Stimulated activated CD8-positive, alpha-beta memory T cell treated with anti-CD3 and anti-CD28 coated beads, Interleukin-12 subunit alpha, Interleukin-12 subunit beta, amount 100 ng/mL, for 24 hours (primary cell): ENCODE results near the gene MPPE1.
"Not testable (repeated sequence)": the region's sequence is repeated elsewhere in the genome, so short reads cannot be mapped to it uniquely, and the experiment has no call there.

Source experiments
- DNase-seq: peaks from one replicate; pipeline ENCODE4 v3.0.0-alpha.2; 2020; ENCODE audit errors: extremely low read depth

MPPE1 gene, protein sequence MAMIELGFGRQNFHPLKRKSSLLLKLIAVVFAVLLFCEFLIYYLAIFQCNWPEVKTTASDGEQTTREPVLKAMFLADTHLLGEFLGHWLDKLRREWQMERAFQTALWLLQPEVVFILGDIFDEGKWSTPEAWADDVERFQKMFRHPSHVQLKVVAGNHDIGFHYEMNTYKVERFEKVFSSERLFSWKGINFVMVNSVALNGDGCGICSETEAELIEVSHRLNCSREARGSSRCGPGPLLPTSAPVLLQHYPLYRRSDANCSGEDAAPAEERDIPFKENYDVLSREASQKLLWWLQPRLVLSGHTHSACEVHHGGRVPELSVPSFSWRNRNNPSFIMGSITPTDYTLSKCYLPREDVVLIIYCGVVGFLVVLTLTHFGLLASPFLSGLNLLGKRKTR

DNA sequence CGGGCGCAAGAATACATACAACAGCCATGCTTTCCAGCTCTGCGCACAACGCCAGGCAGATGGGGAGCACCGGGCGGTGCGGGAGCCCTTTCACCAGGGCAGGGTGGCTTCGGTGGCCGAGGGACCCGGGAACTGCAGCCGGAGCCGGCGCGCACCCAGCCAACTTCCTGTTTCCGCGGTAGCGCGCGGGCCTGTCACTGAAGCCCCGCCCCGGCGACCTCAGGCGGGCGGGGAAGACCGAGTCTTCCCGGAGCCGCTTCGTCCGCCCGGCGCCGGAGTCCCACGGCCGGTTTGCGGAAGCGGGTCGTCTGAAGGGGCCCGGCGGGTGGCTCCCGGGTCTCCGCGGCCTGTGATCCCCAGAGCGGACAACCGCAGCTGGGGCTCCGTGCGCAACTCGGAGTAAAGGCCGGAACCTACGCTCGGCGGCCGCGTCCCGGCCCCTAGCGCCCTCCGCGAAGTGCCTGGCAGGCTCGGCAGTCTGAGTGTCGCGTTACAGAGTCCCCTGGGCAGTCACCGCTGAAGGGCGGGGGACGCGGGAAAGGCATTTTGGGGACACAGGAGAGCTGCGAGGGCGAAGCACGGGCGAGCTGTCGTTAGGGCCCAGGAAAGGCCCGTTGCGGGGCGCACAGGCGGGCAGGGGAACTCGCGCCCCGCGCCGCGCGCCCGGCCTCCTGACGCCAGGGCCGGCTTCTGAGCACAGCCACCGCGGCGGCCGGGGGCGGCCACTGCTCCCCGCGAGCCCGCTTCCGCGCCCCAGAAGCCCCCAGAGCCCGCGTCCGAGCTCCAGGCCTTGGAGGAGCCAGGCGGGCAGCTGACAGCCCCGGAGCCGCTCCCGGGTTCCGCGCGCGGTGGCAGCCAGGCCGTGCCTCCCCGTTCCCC is at the start of gene MPPE1:
MPPE1 (minus strand) TSS at position 136 of the 879 bp plus-strand sequence. CDS start 11,053 bp downstream, outside the sequence.
- peak; percentile 80 for DNase-seq

DNA sequence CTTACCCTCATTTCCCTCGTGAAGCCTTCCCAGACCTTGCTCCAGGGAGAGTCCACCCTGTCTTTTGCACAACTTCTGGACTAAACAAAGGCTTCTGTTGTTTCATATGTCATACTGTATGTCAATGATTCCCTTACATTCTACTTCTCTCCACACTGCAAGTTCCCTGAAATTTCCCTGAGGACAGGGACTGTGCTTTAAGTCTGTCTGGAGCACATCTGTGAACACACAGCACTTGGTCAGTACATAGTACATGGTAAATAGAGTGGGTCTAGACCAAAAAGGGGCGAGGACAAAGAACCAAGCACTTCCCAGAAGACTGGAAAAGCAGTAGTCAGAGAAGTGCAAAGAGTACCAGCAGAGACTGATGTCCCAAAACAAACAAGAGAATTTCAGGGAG is 49.5 kb upstream of the MPPE1 start:
- DNase-seq, result no peak

DNA sequence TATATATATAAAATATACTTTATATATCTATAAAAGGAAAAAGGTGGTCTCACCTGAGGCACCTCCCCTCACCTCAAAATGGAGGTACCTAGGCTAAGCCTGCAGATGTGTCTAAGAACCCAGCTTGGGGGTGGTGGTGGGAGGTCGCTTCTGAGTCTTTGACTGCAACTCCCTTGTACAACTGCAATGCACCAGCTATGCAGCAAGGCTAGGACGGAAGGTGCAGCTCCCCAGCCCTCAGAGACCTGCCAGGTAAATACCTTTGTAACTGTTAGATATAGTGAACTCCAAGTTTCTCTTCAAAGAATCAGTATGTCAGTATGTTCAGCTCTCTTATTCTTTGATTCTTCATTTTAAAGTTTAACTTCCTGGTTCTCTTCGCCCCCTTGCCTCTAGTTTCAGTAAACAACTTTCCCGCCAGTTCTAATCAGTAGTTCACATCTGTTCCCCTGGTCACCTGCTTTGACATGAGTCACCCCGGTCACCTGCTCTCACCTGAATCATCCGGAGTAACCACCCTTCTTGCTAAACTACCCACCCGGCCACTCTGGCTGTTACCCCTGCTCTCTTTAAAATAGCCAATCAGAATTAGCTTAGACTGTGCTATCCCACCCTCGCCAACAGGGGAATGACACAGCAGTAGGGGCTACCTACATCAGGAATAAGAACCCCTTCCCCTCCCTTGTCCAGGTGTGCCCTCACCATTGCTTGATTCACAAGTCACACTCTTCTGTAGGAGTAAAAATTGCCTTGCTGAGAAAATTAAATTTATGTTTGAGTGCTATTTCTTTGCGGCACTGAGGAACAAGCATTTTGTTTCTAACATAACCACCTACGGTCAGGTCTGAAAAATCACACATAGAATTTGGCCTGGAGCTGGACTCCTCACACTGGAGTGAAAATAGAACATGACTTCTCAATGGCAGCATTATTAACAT is 48.5 kb upstream of the MPPE1 start:
- no peak for DNase-seq

DNA sequence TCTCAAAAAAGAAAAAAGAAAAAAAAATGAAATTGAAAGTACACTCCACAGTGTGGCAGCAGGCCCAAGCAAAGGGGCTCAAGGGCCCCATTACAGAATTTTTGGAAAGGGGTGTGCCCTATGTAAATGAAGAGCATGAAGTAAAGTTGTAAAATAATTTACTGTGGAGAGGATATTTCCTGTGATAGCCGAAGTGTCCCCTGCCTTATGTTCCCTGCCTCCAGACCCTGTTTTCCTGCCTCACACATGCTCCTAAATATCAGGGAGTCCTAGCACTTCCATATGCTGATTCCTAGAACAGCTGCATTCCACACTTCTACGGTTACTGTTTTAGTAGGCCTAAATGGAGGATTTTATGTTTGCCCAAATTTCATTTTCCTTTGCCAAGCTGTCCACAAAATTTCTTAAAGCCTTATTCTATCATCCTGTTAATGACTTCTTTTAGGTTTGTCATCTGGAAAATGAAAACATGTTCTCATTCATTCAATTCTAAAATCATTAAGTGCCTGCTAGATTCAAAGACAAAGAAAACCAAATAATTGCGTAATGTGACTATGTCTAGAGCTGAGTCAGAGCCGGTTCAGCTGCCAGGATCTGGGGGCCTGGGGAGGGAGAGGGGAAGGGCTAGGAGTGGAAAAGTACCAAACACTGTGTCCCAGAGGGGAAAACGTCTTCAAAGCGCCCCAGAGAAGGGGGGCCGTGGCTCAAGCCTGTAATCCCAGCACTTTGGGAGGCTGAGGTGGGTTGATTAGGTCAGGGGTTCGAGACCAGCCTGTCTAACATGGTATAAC is 47.3 kb upstream of the MPPE1 start:
- DNase-seq, result no peak

DNA sequence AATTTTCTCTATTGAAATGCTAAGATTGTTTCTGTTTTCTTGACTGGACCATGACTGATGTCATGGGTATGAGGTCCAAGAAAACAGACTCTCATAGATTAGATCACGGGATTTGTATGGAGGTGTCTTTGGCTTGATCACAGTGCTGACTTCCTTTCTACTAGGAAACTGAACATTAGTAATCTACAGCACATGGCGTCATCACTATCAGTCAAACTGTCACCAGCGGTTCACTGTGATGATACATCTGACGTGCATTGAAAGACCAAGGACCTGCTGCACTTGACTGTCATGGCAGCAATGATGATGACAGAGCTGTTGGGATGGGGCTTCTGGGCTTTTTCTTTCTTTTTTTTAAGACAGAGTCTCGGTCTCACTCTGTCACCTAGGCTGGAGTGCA is 45.0 kb upstream of the MPPE1 start:
- DNase-seq, result no peak

DNA sequence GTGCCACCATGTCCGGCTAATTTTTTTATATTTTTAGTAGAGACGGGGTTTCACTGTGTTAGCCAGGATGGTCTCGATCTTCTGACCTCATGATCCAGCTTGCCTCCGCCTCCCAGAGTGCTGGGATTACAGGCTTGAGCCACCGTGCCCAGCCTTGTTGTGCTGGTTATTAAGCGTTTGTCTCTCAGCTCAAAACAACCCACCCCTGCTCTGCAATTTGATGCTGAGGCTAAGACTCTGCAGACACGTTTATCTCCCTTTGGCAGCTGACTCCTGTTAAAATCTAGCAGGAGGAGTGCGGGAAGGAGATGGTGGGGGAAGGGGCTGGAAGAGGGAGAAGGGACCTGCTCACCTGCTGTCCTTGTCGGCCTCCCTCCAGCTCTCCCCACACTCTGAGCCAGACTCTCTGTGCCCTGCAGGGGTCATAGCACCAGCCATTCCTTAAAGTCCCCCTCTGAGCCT is 43.3 kb upstream of the MPPE1 start:
- no peak for DNase-seq

DNA sequence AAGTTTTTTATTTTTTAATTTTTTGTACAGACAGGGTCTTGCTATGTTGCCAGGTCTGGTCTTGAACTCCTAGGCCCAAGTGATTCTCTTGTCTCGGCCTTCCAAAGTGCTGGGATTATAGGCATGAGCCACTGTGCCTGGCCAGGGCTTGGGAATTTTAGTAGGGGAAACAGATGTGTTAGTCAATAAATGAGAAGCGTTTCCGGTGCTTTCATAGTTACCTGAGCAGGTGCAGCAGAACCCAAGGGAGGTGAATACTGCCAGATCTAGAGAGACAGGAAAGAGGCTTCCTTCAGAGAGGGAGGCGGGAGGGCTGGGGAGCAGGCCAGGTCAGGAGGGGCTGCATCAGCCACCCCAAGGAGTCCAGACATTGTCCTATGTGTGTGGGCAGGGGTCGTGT is 42.7 kb upstream of the MPPE1 start:
- no peak for DNase-seq

DNA sequence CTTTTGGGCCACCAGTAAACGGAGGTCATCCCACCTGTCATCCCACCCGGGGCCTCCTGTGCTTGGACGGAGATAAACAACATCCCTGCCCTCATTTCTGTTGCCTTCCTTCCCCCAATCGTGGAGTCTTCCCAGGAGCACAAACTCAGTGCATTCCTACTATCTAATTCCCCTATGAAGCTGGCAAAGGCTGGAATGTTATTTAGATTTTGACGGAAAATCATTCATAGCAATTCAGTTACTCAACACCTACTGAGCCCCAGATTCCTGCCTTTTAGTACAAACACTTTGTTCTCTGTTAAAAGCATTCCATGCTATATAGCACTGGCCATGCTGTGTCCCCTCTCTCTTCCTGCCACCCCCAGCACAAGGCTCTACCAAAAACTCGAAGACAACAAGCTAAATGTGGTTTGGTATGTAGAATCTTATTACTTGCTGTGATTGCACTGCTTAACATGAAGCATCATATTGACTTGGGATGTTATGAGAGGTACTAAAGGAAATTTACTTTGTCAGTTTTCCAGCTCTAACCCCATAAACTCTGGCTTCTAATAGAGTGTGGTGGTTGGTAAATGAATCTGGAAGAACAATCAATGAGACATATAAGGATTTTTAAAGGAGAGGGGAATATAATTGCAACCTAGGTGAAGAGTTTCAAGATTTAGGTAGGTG is 40.9 kb upstream of the MPPE1 start:
- no peak for DNase-seq

DNA sequence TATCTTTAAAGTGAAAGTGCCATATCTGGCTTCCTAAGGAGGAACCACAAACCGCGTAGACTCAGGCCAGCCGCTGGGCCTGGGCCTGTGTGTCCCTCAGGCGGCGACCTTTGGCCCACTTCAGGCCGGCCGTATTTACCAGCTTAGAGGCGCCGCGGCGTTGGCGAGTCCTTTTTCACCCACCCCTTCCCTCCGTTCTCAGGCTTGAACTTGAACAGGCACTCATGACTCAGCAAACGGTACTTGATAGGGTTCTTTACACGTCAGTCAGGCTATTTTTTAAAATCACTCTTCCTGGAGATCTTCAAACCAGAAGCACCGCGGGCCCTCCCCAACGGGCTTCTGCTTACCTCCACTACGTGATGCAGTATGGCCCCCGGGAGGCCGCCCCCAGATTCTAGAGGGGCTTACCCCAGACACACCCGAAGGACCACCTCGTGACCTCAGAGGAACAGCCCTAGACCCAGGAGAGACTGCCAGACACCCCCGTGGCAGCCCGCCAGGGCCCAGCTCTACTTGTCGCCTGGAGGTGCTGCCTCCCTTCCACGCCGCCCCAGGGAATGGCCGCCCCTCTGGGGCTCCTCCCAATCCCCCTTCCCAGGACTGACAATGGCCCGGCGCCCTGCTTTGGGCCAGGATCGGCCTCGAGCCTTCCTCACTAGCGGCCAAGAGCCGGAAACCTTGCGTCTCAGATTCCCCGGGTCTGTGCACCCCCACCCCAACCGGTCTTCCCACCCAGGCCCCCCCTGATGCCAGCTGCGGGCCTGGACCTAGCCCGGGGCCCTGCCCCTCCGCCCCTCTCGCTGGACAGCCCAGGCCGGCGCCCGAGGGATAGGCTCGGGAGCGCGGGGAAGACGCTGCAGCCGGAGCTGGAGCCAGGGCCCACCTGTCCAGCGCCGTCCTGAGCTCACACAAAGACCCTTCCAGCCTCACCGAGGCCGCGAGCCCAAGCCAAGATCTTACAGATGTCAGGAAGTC is 39.4 kb upstream of the MPPE1 start:
- peak; percentile 31 for DNase-seq

DNA sequence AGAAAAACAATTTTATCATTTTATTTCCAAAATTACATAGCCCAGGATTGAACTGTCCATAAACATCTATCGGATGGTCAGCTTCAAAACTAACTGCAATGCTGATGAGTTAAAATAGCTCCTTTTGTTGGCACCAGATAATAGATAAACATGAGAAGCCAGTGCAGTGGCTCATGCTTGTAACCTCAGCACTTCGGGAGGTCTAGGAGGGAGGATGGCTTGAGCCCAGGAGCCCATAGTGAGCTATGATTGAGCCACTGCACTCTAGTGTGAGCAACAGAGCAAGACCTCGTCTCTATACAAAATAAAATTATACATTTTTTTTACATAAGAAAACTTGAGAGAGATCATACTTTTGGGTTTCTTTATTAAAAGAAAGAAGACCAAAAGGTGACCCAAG is 38.6 kb upstream of the MPPE1 start:
- no peak for DNase-seq

DNA sequence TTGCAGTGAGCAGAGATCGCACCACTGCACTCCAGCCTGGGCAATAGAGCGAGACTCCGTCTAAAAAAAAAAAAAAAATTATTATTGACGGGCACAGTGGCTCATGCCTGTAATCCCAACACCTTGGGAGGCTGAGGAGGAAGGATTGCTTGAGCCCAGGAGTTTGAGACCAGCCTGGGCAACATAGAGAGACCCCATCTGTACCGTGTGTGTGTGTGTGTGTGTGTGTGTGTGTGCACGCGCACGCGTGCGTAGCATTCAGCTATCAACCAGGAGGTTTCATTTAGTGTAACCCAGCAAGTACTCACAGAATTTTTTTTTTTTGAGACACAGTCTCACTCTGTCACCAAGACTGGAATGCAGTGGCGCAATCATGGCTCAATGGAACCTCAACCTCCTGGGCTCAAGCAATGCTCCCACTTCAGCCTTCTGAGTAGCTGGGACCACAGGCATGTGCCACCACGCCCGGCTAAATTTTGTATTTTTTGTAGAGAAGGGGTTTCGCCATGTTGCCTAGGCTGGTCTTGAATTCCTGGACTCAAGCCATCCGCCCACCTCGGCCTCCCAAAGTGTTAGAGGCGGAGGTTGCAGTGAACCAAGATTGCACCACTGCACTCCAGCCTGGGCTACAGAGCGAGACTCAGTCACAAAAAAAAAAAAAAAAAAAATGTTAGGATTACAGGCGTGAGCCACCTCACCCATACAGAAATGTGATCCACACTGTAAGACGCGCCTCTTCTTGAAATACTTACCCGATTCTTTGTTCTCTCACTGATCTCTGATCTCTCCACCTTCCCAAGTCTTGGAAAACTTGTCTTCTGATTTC is 37.9 kb upstream of the MPPE1 start:
- DNase-seq, result not testable (repeated sequence)

DNA sequence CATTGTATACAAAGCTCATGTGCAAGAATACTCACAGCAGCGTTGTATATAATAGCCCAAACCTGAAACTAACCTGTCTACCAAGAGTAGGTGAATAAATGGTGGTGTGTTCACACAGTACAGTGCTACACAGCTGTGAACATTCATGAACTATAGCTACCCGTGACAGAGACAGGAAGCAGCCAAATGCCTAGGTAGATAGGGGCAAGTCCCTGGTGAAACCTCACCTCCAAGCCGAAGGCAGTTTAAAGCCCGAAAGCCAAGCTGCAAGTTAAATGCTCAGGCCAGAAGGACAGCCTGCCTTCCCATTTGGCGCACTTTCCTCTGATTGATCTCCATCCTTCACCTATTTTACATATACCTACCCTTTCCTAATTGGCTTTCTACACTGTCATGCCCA is 36.7 kb upstream of the MPPE1 start:
- no peak for DNase-seq

DNA sequence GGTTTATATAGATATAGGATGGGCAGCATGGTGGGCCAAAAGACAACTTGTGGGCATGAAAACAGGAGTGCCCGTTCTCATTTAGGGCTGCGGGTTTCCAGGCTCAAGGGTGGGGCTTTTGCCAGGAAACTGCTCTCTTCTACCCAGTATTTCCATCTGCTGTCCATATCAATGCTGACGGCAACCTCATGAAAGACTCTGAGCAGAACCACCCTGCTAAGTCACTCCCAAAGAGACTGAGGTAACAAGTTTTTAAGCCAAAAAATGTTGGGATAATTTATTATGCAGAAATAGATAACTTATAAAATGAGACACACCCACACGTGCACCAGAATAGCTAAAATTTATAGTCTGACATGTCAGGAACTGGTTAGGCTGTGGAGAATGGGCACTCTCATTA is 36.1 kb upstream of the MPPE1 start:
- no peak for DNase-seq

DNA sequence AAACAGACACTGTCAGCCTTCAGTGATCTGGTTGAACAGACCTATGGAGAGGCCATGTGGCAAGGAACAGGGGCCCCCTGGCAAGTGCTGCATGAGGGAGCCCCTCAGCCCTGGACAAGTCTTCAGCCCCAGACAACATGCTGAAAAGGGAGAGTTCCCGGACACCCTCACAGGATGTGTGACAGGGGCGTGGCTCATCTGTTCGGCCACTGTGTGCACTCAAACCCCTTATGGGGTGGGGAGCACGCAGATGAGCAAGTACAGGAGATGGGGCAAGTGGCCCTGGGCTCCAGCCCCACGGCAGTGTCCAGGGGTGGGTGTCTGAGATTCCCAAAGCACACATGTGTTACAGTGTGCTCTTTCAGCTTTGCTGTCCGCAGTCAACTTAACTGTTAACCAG is 35.4 kb upstream of the MPPE1 start:
- DNase-seq, result no peak

DNA sequence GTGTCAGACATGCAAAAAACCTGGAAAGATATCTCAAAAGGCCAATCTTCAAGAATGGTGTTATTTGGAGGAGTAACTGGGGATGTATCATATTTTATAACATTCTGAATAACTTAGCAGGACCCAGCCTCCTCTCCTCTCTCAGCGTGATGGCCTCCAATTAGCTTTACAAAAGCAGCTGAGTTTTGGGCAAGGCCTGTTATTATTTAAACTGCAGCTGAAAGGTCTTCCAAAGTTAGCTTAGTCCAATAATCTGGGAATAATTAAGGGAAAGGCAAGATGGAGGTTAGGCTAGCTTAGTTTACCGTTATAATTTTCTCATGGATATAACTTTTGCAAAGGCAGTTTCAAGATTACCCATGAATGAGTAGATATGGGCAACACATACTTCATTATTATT is 32.8 kb upstream of the MPPE1 start:
- no peak for DNase-seq

DNA sequence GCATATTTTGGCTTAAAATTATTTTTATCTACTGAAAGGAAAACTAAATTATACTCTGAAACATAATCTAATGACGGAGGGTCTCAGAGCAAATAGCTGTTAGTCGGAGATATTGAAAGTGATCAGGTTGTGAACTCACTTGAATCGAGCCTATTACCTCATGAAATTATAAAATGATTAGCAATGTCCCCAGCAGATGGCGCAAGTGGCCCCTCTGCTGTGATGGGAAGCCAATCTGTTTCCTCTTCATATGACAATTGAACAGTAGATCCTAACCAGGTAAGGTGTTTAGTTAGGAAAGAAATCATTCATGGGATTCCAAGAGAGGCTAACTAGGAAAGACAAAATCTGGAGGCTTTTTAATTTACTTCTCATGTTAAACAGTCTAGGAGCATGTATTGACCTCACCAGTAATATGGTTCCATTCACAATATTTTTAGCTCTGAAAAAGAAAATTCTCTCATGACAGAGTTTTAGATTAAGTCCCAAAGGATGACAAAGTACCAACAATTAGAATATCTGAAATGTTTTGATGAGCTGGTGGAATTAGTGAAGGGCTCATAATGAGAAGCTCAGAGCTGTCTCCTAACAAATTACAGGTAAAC is 29.9 kb upstream of the MPPE1 start:
- DNase-seq, result peak; percentile 38

DNA sequence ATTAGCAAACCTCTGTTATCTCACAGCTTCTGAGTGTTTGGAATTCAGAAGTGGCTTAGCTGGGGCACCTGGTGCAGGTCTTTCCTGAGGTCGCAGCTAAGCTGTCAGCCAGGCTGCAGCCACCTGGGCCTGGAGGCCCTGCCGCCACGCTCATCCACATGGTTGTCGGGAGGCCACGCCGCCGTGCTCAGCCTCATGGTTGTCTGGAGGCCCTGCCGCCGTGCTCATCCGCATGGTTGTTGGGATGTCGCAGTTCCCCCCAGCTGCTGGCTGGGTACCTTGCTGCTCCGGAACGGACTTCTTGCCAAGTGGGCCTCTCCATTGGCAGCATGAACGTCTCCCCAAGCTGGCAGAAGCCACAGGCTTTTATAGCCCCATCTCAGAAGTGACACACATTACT is 24.3 kb upstream of the MPPE1 start:
- DNase-seq, result no peak

DNA sequence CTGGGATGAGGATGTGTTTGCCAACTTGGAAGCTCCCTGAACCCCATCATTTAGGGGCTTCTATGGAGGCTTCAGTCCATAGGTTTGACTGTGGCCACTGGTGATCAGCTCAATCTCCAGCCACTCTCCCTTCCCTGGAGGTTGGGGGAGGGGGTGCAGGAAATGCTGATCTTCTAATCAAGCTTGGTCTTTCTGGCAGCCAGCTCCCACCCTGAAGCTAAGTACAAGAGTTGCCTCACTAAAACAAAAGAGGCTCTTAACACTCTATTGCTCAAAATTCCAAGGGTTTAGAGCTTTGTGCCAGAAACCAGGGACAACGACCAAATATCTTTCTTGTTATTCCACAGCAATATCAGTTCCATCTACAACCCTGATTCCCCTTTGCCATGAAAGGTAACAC is 19.4 kb upstream of the MPPE1 start:
- DNase-seq, result no peak
